Body of pancreas (tissue), 4 donors: Measurements from ENCODE around the gene MAP4K4.

Experiments used
- POLR2A ChIP-seq, 3 donors: fragments of 450-650 bp; IDR thresholded peaks; one replicate each; pipeline ENCODE4 v1.6.1; 2016; ENCODE audit warnings: antibody characterized with exemption in 3 of 3, mild to moderate bottlenecking in 2 of 3
- TF ChIP-seq, protein P1 (sequence below), 7 experiments: fragments of 450-650 bp in 4 of 7; fragments of 200-600 bp in 3 of 7; sonication (generic) in 3 of 7; IDR thresholded peaks; one replicate each; pipeline ENCODE4 v1.5.1; 2016 to 2019; ENCODE audit warnings: antibody characterized with exemption in 7 of 7

DNA sequence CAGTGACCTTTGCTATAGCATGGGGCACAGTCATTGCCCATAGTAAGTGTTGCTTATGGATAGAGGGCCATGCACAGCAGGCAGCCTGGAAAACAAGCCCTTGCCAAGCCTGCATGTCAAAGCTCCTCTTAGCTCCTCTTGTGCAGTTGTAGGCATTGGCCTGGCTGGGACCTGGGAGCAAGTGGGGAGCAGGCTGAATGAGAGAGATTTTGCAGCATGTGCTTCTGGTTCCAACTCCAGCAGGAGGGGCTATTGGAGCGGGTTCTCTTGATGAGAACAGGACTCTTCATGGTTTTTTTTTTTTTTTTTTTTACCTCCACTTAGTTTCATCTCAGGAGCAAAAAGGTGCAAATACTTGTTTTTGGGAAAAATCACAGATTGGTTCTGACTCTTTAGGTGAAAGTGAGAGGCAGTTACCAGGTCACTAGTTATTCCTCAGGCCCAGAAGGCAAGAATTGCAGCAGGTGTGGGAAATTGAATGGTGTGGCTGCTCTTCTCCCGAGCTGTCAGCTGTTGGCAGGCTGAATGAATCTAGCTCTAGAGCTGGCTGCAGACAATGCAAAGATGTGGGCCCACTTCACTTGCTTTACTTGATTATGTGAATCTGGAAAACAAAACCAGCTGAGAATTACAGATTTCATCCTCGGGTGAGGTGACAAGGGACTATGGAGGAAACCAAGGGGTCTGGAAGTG is 95.9 kb downstream of the MAP4K4 start:
- TF ChIP-seq, protein P1, sequence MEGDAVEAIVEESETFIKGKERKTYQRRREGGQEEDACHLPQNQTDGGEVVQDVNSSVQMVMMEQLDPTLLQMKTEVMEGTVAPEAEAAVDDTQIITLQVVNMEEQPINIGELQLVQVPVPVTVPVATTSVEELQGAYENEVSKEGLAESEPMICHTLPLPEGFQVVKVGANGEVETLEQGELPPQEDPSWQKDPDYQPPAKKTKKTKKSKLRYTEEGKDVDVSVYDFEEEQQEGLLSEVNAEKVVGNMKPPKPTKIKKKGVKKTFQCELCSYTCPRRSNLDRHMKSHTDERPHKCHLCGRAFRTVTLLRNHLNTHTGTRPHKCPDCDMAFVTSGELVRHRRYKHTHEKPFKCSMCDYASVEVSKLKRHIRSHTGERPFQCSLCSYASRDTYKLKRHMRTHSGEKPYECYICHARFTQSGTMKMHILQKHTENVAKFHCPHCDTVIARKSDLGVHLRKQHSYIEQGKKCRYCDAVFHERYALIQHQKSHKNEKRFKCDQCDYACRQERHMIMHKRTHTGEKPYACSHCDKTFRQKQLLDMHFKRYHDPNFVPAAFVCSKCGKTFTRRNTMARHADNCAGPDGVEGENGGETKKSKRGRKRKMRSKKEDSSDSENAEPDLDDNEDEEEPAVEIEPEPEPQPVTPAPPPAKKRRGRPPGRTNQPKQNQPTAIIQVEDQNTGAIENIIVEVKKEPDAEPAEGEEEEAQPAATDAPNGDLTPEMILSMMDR (IDR thresholded peaks at IDR 0.05) = peak in 1 of 7 experiments; percentile 14
- no peak for TF ChIP-seq POLR2A (IDR thresholded peaks at IDR 0.05)
